Stimulated activated CD4-positive, alpha-beta T cell treated with anti-CD3 and anti-CD28 coated beads, Interleukin-1b, Interleukin-23, amount 100 ng/mL, for 4 hours (primary cell): Measurements from ENCODE around the gene OR10G8.
"Not testable (repeated sequence)": the region's sequence is repeated elsewhere in the genome, so short reads cannot be mapped to it uniquely, and the experiment has no call there.

Experiments used
- DNase-seq, 2 donors: peaks; one replicate each; pipeline ENCODE4 v3.0.0-alpha.2; 2020; ENCODE audit warnings: low read depth in 2 of 2

Gene OR10G8, protein sequence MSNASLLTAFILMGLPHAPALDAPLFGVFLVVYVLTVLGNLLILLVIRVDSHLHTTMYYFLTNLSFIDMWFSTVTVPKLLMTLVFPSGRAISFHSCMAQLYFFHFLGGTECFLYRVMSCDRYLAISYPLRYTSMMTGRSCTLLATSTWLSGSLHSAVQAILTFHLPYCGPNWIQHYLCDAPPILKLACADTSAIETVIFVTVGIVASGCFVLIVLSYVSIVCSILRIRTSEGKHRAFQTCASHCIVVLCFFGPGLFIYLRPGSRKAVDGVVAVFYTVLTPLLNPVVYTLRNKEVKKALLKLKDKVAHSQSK

DNA sequence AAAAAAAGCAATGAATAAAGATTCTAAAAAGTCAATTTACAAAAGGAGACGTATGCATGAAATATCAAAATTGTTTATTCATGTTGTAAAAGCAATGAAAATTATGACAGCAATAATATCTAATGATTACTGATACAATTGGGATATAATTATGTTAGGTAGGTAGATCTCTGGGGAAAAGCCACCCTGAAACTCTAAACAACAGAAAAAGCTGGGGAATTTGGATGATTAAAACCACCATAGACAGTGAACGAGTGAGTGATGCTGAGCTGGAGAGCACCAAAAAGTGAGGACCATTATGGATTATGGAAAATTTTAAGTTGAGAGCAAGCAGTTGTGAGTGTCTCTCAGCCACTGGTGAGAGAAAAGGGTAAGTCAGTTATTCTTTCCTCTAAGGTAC lies at the start of gene OR10G8:
OR10G8 (plus strand) TSS at position 301 of the 400 bp plus-strand sequence. CDS start 2,825 bp downstream, outside the sequence.
- no peak for DNase-seq

- DNase-seq = no peak
Measured at GRCh38 chr11:123977731-123978347, 48.8 kb upstream of the OR10G8 start, which contains the start of gene OR10S1. Gene OR10S1, minus strand, starts transcription at chr11:123977781. Its CDS starts 117 bp downstream, at chr11:123977664.

- DNase-seq = no peak
Measured at GRCh38 chr11:123979311-123979710, 47.3 kb upstream of the OR10G8 start.

- no peak for DNase-seq
Measured at GRCh38 chr11:123995119-123995518, 31.5 kb upstream of the OR10G8 start, which contains the start of gene OR10G6. Gene OR10G6, minus strand, starts transcription at chr11:123995161. Its CDS starts 0 bp downstream, at chr11:123995161.

DNA sequence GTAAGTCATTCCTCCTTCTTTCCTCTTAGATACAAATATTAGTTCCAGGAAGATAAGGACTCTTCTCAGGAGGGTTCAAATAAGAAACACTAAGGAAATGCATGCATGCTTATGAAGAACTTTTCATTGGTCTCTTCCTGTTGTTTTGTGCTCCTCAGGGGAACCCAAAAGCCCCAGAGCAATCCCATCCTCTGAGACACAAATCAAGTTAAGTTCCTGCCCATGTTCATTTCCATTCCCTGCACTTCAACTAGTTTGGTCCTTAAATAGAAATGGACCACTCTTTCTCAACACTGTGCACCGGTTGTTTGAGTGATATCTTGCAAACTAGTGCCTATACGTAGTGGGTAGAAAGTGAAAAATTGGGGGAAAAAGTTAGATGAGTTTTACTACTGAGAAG lies 13.9 kb upstream of the OR10G8 start, which contains the start of gene OR10G4:
OR10G4 (plus strand) TSS at position 301 of the 400 bp plus-strand sequence. CDS start 2,578 bp downstream, outside the sequence.
- DNase-seq = no peak

DNA sequence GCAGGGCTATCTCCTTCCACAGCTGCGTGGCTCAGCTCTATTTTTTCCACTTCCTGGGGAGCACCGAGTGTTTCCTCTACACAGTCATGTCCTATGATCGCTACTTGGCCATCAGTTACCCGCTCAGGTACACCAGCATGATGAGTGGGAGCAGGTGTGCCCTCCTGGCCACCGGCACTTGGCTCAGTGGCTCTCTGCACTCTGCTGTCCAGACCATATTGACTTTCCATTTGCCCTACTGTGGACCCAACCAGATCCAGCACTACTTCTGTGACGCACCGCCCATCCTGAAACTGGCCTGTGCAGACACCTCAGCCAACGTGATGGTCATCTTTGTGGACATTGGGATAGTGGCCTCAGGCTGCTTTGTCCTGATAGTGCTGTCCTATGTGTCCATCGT lies 10.8 kb upstream of the OR10G8 start:
- DNase-seq = not testable (repeated sequence)

DNA sequence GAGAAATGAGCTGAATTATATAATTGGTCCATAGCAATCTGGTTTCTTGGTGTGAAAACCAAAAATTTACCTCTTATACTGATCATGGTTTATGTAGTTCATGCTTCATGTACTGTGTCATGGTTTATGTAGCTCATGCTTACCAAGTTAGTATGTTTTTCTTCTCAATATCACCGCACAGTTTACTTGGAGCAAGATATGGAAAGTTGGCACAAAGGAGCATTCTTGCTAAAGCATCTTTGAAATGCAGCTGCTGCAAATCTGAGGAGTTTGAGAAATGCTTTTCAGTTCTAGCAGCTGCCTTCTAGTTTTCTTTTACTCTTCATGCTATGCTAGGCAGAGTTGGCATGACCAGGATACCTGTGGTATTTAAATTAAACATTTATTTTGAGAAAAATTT lies 10.1 kb downstream of the OR10G8 start:
- DNase-seq = no peak

DNA sequence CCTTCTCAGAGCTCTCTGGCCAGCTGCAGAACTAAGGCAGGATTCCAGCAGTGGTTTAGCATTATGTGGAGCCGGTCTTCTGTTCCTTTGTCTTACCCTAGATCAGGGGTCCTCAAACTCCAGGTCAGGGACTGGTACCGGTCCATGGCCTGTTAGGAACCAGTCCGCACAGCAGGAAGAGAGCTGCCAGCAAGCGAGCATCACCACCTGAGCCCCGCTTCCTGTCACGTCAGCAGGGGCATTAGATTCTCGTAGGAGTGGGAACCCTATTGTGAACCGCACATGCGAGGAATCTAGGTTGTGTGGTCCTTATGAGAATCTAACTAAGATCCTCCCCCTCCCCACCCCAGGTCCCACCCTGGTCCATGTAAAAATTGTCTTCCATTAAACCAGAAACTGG lies 13.0 kb downstream of the OR10G8 start:
- no peak for DNase-seq

- no peak for DNase-seq
Measured at GRCh38 chr11:124041254-124041653, 14.7 kb downstream of the OR10G8 start, which contains the start of gene OR10G7. Gene OR10G7, minus strand, starts transcription at chr11:124041325. Its CDS starts 2,324 bp downstream, at chr11:124039001.

- DNase-seq = no peak
Measured at GRCh38 chr11:124043420-124043819, 16.8 kb downstream of the OR10G8 start.

- no peak for DNase-seq
Measured at GRCh38 chr11:124050748-124051147, 24.1 kb downstream of the OR10G8 start.

DNA sequence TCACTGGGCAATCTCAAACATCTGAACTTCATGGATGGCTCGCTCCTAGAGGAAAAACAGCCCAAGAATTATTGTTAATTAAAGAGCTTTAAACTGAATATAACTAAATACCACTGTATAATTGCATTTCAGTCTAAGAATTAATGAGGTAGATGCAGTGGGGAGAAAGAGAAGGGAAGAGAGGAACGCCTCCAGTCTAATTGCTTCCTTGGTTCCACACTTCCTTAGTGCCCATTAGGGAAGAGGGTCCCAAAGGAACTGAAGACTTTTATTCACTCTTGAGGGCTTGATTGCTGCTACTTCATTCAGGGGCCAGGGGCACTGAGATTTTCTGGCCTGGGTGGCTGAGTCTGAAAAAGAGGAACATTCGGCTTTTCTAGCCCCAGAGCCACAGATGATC lies 26.4 kb downstream of the OR10G8 start:
- DNase-seq = no peak

DNA sequence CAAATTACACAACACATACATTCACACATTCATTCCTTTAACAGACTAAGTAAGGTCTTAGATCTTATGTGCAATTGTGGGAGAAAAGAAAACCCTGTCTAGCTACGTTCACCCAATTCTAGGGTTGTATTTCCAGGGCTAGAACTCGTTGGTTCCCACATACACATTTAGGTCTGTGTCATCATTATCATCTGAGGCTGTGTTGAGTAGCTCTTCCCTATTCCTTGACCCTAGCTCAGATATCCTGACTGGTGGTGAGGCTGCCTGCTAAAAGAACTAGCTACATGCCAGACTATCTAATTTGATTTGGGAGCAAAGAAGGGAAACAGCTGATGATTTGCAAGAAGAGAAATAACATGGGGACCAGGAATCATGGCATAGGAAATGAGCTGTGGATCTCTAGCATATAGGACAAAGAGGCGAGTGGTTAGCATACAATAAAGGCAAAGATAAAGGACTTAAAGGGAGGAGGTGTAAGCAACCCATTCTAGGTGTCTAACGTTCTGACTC lies 42.1 kb downstream of the OR10G8 start:
- DNase-seq = no peak

DNA sequence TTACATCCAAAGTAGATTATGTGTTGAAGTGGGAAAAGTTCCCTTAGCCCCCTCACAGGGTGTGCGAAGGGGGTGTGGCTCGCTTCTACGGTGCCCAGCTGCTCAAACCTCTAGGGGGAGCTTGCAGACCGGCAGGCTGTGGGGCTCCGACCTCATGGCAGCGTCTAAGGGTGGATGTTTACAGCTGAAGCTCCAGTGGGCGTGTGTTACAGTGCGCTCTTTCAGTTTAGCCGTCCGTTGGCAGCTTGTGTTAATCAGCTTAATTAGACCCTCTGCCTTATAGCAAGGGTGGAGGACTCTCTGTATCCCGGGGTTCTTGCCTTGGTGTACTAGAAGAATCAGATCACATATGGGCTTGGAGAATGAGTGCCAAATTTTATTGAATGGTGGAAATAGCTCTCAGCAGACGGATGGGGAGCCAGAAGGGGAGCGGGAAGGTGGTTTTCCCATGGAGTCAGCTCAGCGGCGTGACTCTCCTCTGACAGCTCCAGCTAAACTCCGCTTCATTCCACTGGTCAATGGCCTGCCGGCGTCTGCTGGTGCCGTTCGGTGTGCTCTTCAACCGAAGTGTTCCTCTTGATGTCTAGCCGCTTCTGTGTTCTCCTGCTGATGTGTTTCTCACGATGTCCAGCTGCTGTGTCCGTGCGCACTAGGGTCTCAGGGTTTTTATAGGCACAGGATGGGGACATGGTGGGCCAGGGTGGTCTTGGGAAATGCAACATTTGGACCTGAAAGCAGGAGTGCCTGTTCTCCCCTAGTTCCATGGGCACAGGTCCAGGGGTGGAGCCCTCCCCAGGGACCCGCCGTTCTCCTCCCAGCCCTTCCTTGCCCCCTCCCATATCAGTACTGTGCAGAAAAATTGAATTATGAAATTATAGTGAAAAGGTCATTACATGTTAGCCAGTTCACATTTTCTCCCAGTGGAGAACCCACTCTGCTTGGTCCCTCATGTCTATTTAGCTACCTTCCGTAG lies 43.1 kb downstream of the OR10G8 start:
- DNase-seq = no peak

DNA sequence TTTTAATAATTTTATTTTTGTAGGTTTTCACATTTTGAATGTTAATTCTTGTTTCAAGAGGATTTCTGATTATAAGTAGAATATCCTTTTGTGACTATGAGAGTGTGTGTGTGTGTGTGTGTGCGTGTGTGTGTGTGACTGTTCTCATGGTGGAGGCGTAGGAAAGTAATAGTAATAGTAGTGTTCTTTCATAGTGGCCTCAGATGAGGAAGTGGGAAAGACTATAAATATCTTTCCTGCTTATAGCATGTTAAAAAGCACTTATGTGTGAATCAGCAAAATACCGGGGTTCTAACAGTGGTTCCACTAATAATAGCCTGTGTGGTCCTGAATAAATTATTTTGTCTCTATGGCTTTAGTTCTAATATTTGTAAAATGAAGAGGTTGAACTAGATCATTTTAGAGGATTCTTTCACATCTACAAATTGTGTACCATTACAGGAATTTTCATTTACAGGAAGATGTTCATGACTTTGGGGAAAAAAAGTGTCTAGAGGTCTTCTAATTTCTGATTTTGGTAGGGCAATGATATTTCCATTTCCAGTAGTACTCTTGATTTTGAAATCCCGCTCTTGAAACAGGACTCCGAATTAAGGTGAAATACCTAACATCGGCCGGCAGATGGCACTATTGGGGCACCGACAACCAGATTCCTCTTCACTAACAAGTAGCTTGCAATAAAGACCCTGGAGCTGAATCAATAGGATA lies 44.5 kb downstream of the OR10G8 start:
- DNase-seq = peak; percentile 47 to 53

DNA sequence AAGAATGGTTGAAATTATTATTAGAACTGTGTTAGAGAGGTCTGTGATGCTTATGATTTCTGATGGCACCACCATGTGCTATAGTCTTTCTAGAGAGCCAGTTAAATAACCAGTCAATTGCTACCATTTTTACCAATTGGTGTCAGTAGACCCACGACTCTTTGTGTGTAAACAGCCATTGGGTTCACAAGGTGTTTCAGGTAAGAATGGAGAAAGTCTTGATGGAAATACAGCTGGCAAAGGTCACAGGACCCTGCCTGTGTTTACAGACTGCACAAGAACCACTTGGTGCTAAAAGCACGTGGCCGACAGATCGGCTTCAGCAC lies 45.0 kb downstream of the OR10G8 start:
- no peak for DNase-seq

- DNase-seq = no peak
Measured at GRCh38 chr11:124072147-124072546, 45.5 kb downstream of the OR10G8 start.

- DNase-seq = no peak
Measured at GRCh38 chr11:124074554-124074953, 48.0 kb downstream of the OR10G8 start.

DNA sequence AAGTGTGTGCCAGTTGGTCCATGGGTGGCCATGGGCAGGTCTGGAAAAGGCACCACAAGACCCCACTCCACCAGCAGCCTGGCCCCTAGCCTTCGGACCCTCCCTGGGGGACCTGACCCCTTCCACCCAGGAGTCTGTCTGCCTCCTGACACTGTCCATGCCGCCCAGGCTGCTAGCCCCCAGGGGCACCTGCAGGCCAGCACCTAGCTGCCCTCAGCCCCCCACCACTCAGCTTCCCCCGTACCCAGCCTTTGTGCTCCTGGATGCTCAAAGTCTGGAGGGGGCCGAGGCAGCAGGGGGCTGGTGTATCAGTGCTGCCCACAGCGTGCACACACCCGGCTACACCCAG lies 48.9 kb downstream of the OR10G8 start:
- DNase-seq = no peak

- no peak for DNase-seq
Measured at GRCh38 chr11:124075841-124076651, 49.4 kb downstream of the OR10G8 start.
